GM23248 (cell line): ENCODE data around the gene OVCH1. TPM values are rescaled to one million over a fixed set of nuclear protein-coding genes. Genes with fewer than 3 reads are reported as not detected.
A peak's percentile ranks its signal among the peaks of the same experiment; 100 is the strongest.

Experiments used
- DNase-seq: peaks from one replicate; pipeline ENCODE4 v3.0.0-alpha.2; 2015
- H2AFZ ChIP-seq: fragments of 200-600 bp; sonication (generic); 2 replicates; pipeline ENCODE4 v1.6.1; 2016; ENCODE audit warnings: antibody characterized with exemption
- H3F3A ChIP-seq: fragments of 200-600 bp; sonication (generic); 2 replicates; pipeline ENCODE4 v1.6.1; 2016; ENCODE audit warnings: mild to moderate bottlenecking, antibody characterized with exemption, mixed run types; ENCODE audit not compliant: insufficient read depth
- H3K27ac ChIP-seq: fragments of 200-600 bp; sonication (generic); 2 replicates; pipeline ENCODE4 v1.5.1; 2016; ENCODE audit warnings: mild to moderate bottlenecking
- H3K27me3 ChIP-seq: fragments of 200-600 bp; sonication (generic); replicated peaks from 2 replicates; pipeline ENCODE4 v1.6.1; 2016; ENCODE audit warnings: mild to moderate bottlenecking; ENCODE audit not compliant: insufficient read depth
- H3K36me3 ChIP-seq: fragments of 200-600 bp; sonication (generic); 2 replicates; pipeline ENCODE4 v1.6.1; 2016; ENCODE audit warnings: low read depth, mild to moderate bottlenecking
- H3K4me1 ChIP-seq: fragments of 200-600 bp; sonication (generic); 2 replicates; pipeline ENCODE4 v1.6.1; 2016; ENCODE audit warnings: mild to moderate bottlenecking; ENCODE audit not compliant: insufficient read depth
- H3K4me2 ChIP-seq: fragments of 200-600 bp; sonication (generic); one replicate; pipeline ENCODE4 v1.6.1; 2016; ENCODE audit warnings: mild to moderate bottlenecking; ENCODE audit not compliant: unreplicated experiment
- H3K4me3 ChIP-seq: fragments of 200-600 bp; sonication (generic); 2 replicates; pipeline ENCODE4 v1.5.1; 2016; ENCODE audit warnings: mild to moderate bottlenecking
- H3K79me2 ChIP-seq: fragments of 200-600 bp; sonication (generic); 2 replicates; pipeline ENCODE4 v1.6.1; 2016; ENCODE audit warnings: mild to moderate bottlenecking; ENCODE audit not compliant: insufficient read depth
- H3K9ac ChIP-seq: fragments of 200-600 bp; sonication (generic); 2 replicates; pipeline ENCODE4 v1.6.1; 2016; ENCODE audit warnings: mild to moderate bottlenecking
- H3K9me2 ChIP-seq: fragments of 200-600 bp; sonication (generic); 2 replicates; pipeline ENCODE4 v1.6.1; 2016; ENCODE audit warnings: mixed run types, mild to moderate bottlenecking, moderate library complexity; ENCODE audit not compliant: insufficient read depth
- H3K9me3 ChIP-seq: fragments of 200-600 bp; sonication (generic); one replicate; pipeline ENCODE4 v1.6.1; 2017; ENCODE audit warnings: low read depth
- H4K20me1 ChIP-seq: fragments of 200-600 bp; sonication (generic); 2 replicates; pipeline ENCODE4 v1.6.0; 2016; ENCODE audit not compliant: insufficient read depth
- EZH2 ChIP-seq: fragments of 200-600 bp; sonication (generic); IDR thresholded peaks from 2 replicates; pipeline ENCODE4 v1.6.1; 2018; ENCODE audit warnings: antibody characterized with exemption, mild to moderate bottlenecking; ENCODE audit not compliant: insufficient read depth, poor library complexity, severe bottlenecking
- EZH2phosphoT487 ChIP-seq: fragments of 200-600 bp; sonication (generic); IDR thresholded peaks from 2 replicates; pipeline ENCODE4 v1.6.1; 2018; ENCODE audit warnings: antibody characterized with exemption, moderate library complexity, mild to moderate bottlenecking, low read depth; ENCODE audit not compliant: insufficient read depth
- WGBS, 2 experiments: methylation state at CpG; one replicate each; pipeline ENCODE4 v1.1.6; 2015 to 2017; ENCODE audit warnings: low lambda C conversion rate in 2 of 2, low coverage in 1 of 2; ENCODE audit errors: missing lambda C conversion rate in 2 of 2; 5-methylcytosine and 5-hydroxymethylcytosine counted together
- in situ Hi-C: fragments of 300-500 bp; cut with MboI; formaldehyde crosslinking; loops from 2 replicates; pipeline ENCODE4 v1.15.0; 2020
- polyA plus RNA-seq: library from polyadenylated mRNA; unstranded; fragments of >200 nt; fragmentation: Nextera tagmentation; extraction: Ambion mirVana; gene quantifications from 2 replicates; pipeline ENCODE4 v1.2.1, GENCODE V29; 2016
- total RNA-seq: library from RNA; depleted of rRNA; stranded (reverse); fragments of >200 nt; shearing (Covaris generic); gene quantifications from 2 replicates; pipeline ENCODE4 v1.2.3, GENCODE V29; 2014

The OVCH1 gene
- total and polyA plus RNA-seq, 2 experiments from 2014 or later: not detected

DNA sequence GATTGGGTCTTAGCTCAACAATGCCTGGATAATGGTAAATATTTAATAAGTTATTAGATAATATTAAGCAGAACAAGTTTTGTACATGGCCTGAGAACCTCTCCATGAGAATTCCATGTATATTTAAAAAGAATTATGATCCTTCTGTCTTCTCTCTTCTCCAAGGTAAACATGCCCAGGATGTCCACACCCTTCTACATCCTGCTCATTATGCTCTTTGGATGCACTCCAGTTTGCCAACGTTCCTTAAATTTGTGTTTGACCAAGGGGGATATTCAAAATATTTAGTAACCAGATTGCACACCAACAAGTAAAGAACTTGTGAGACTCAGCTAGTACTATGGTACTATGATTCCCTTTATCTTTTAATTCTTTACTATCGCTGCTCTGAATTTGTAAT lies 71.8 kb downstream of the OVCH1 start:
- WGBS, 2 experiments: 36 to 44% methylated on average over 2 of the region's 2 CpGs
- in situ Hi-C loops: no loop called here

DNA sequence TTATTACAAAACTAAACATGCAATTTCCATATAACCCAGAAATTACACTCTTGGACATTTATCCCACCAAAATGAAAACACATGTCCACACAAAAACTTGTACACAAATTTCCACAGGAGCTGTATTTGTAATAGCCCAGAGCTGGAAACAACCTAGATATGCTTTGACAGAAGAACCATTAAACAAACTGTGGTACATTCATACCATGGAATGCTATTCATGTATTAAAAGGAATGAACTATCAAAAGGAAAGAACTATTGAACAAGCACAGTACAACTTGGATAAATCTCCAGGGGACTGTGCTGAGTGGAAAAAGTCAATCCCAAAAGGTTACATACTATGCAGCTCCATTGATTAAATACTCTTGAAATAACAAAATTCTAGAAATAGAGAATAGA lies 80.7 kb downstream of the OVCH1 start:
- Histone ChIP-seq H2AFZ (no peak overlapping the region), H3K4me1 (no peaks in the 10 kb centered on the region), H3K27ac (no peak overlapping the region), H3K79me2 (no peaks in the 10 kb centered on the region), H3K36me3 (no peaks in the 10 kb centered on the region), H3K9me3 (no peaks in the 10 kb centered on the region), H3K27me3 (no peaks in the 10 kb centered on the region), H3K9me2 (no peaks in the 10 kb centered on the region), H3K4me3 (no peak overlapping the region), H4K20me1 (no peaks in the 10 kb centered on the region), H3K9ac (no peak overlapping the region), H3F3A (no peaks in the 10 kb centered on the region), H3K4me2 (no peak overlapping the region)
- DNase-seq: no peak
- in situ Hi-C loops: no loop called here
- TF ChIP-seq EZH2: no peak
- no peak for TF ChIP-seq EZH2phosphoT487

More for the DNA sequence above, 71.8 kb downstream of the OVCH1 start:
- Histone ChIP-seq H3K4me2 (no peak overlapping the region), H3K27ac (no peak overlapping the region), H3F3A (0 out of 2 replicates have a peak, but pooled peaks cover 4% of the 10 kb centered on the region), H3K4me3 (no peak overlapping the region), H3K79me2 (no peaks in the 10 kb centered on the region), H3K9me2 (0 out of 2 replicates have a peak, but pooled peaks cover 3% of the 10 kb centered on the region), H3K9me3 (no peaks in the 10 kb centered on the region), H3K36me3 (no peaks in the 10 kb centered on the region), H2AFZ (no peak overlapping the region), H4K20me1 (no peaks in the 10 kb centered on the region), H3K27me3 (no peaks in the 10 kb centered on the region), H3K9ac (no peak overlapping the region), H3K4me1 (no peaks in the 10 kb centered on the region)
- no peak for TF ChIP-seq EZH2
- no peak for TF ChIP-seq EZH2phosphoT487
- DNase-seq: no peak

DNA sequence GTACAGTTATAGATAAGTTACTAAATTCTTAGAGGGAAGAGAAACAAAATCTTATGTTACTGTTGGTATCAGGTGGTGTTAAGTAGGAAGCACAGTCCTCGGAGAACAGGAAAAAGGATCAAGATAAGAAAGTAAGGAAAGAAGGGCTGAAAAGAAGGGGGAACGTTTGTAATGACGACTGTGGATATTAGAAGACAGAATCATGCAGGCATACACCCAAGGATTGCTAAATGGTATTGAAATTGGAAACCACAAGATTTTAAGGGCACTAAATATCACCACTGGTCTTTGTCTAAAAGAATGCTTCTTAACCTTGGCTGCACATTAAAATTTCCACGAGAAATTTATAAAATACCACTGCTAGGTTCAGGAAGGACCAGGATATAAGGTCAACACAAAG lies 82.4 kb downstream of the OVCH1 start:
- H3K4me1 ChIP-seq: no peaks in the 10 kb centered on the region
- H3K9me2 ChIP-seq: no peaks in the 10 kb centered on the region
- no peaks in the 10 kb centered on the region for H3F3A ChIP-seq
- no peak overlapping the region for H2AFZ ChIP-seq
- no peak overlapping the region for H3K4me2 ChIP-seq
- in situ Hi-C loops: no loop called here
- H3K9me3 ChIP-seq: no peaks in the 10 kb centered on the region
- no peaks in the 10 kb centered on the region for H3K79me2 ChIP-seq
- no peak overlapping the region for H3K9ac ChIP-seq
- H3K4me3 ChIP-seq: no peak overlapping the region
- TF ChIP-seq EZH2: no peak
- no peak for TF ChIP-seq EZH2phosphoT487
- DNase-seq: peak; percentile 5
- H3K27me3 ChIP-seq: no peaks in the 10 kb centered on the region
- WGBS, 2 experiments: 34 to 36% methylated on average over 4 of the region's 4 CpGs
- no peaks in the 10 kb centered on the region for H3K36me3 ChIP-seq
- no peak overlapping the region for H3K27ac ChIP-seq
- H4K20me1 ChIP-seq: no peaks in the 10 kb centered on the region

DNA sequence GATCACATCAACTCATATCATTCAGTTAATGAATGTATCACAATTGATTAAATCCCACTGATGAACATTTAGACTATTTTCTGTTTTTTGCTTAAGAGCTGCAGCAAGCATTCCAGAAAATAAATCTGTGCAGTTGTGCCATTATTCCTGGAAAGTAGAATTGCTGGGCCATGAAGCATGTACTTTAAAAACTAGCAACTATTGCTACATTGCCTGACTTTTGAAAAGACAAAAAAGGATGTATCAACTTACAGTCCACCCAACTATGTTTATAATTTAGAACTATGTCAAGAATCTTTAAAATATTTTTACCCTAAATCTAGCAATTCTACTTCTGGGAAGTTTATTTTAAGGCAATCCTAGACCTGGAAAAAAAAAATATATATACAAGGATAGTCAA lies 83.1 kb downstream of the OVCH1 start:
- Histone ChIP-seq H3K9ac (no peak overlapping the region), H3K4me2 (no peak overlapping the region), H3K9me2 (no peaks in the 10 kb centered on the region), H3K4me3 (no peak overlapping the region), H3K27me3 (no peaks in the 10 kb centered on the region), H3K9me3 (no peaks in the 10 kb centered on the region), H3K27ac (no peak overlapping the region), H2AFZ (no peak overlapping the region), H3K36me3 (no peaks in the 10 kb centered on the region), H3K79me2 (no peaks in the 10 kb centered on the region), H3F3A (no peaks in the 10 kb centered on the region), H4K20me1 (no peaks in the 10 kb centered on the region), H3K4me1 (no peaks in the 10 kb centered on the region)
- TF ChIP-seq EZH2phosphoT487 (no peak), EZH2 (no peak)
- DNase-seq: peak; percentile 23
- in situ Hi-C loops: no loop called here

- WGBS, 2 experiments: 18 to 21% methylated on average over 4 of the region's 4 CpGs
- in situ Hi-C loops: no loop called here
These were observed 91.9 kb downstream of the OVCH1 start for GRCh38 chr12:29405561-29405960.

More at GRCh38 chr12:29405561-29405960, 91.9 kb downstream of the OVCH1 start:
- no peak overlapping the region for H3K9ac ChIP-seq
- no peaks in the 10 kb centered on the region for H3K79me2 ChIP-seq
- H3K36me3 ChIP-seq: no peaks in the 10 kb centered on the region
- H2AFZ ChIP-seq: no peak overlapping the region
- no peak for TF ChIP-seq EZH2phosphoT487
- TF ChIP-seq EZH2: no peak
- H4K20me1 ChIP-seq: no peaks in the 10 kb centered on the region
- 0 out of 2 replicates have a peak, but pooled peaks cover 3% of the 10 kb centered on the region for H3K27me3 ChIP-seq
- H3K27ac ChIP-seq: no peak overlapping the region
- no peaks in the 10 kb centered on the region for H3K9me3 ChIP-seq
- H3F3A ChIP-seq: no peaks in the 10 kb centered on the region
- no peak for DNase-seq
- H3K9me2 ChIP-seq: no peaks in the 10 kb centered on the region
- no peak overlapping the region for H3K4me3 ChIP-seq
- no peak overlapping the region for H3K4me2 ChIP-seq
- no peaks in the 10 kb centered on the region for H3K4me1 ChIP-seq
